Measurements from ENCODE around the gene CLDN14.
A peak's percentile ranks its signal among the peaks of the same experiment; 100 is the strongest.

CLDN14 gene

GRCh38 chr21:36461918-36462486, 17.9 kb downstream of the CLDN14 start:
- no peak overlapping the region for H2AK5ac ChIP-seq (ENCODE audit: low read length)
- no peak overlapping the region for H4K91ac ChIP-seq (ENCODE audit: low read depth, low read length)
- no peak overlapping the region for H2BK12ac ChIP-seq (ENCODE audit: low read length)
- no peak overlapping the region for H3K18ac ChIP-seq (ENCODE audit: low read length)
- DNase-seq = peak; percentile 34 to 41
- H3K79me2 ChIP-seq (ENCODE audit: control insufficient read depth, insufficient read depth, low read length, poor library complexity) = no peaks in the 10 kb centered on the region
- no peak overlapping the region for H2BK120ac ChIP-seq (ENCODE audit: insufficient read depth, low read length, poor library complexity)
- no CpG with 5 or more reads among the region's 14 CpGs for WGBS (ENCODE audit: extremely low coverage, insufficient coverage, insufficient read length)
- H2BK5ac ChIP-seq (ENCODE audit: low read depth, low read length, poor library complexity) = no peak overlapping the region
- no peak overlapping the region for H3K14ac ChIP-seq (ENCODE audit: low read length)
- no peak overlapping the region for H3K4me2 ChIP-seq (ENCODE audit: low read length)
- H3K9me3 ChIP-seq (ENCODE audit: insufficient read depth, low read depth, low read length) = no peaks in the 10 kb centered on the region
- H3K27me3 ChIP-seq (ENCODE audit: insufficient read depth, low read length) = no peaks in the 10 kb centered on the region
- no peaks in the 10 kb centered on the region for H3K4me1 ChIP-seq (ENCODE audit: control insufficient read depth in 1 of 2, insufficient read depth in 2 of 2, low read length in 2 of 2)
- no peak overlapping the region for H2AFZ ChIP-seq (ENCODE audit: insufficient read depth, low read length, poor library complexity)
- no peaks in the 10 kb centered on the region for H3K79me1 ChIP-seq (ENCODE audit: low read length)
- no peaks in the 10 kb centered on the region for H3K36me3 ChIP-seq (ENCODE audit: control insufficient read depth in 1 of 2, insufficient read depth in 2 of 2, low read length in 2 of 2)
- no peak overlapping the region for H3K4me3 ChIP-seq (ENCODE audit: low read depth, low read length)
- no peak overlapping the region for H3K27ac ChIP-seq (ENCODE audit: low read depth, low read length)
- H4K8ac ChIP-seq (ENCODE audit: low read depth, low read length) = no peak overlapping the region
- no peak overlapping the region for H3K4ac ChIP-seq (ENCODE audit: low read depth, low read length)
- no peak overlapping the region for H4K12ac ChIP-seq (ENCODE audit: low read depth, low read length)
- no peak overlapping the region for H3K9ac ChIP-seq (ENCODE audit: low read length)
- H3K23ac ChIP-seq (ENCODE audit: low read length) = no peak overlapping the region

- H3K23ac ChIP-seq (ENCODE audit: low read length) = no peak overlapping the region
- no peak overlapping the region for H2AK5ac ChIP-seq (ENCODE audit: low read length)
- no peaks in the 10 kb centered on the region for H3K9me3 ChIP-seq (ENCODE audit: insufficient read depth, low read depth, low read length)
- H3K9ac ChIP-seq (ENCODE audit: low read length) = no peak overlapping the region
- no peaks in the 10 kb centered on the region for H3K4me1 ChIP-seq (ENCODE audit: control insufficient read depth in 1 of 2, insufficient read depth in 2 of 2, low read length in 2 of 2)
- no peak overlapping the region for H2AFZ ChIP-seq (ENCODE audit: insufficient read depth, low read length, poor library complexity)
- H4K8ac ChIP-seq (ENCODE audit: low read depth, low read length) = no peak overlapping the region
- no peaks in the 10 kb centered on the region for H3K79me2 ChIP-seq (ENCODE audit: control insufficient read depth, insufficient read depth, low read length, poor library complexity)
- no peak overlapping the region for H2BK120ac ChIP-seq (ENCODE audit: insufficient read depth, low read length, poor library complexity)
- no peak overlapping the region for H4K91ac ChIP-seq (ENCODE audit: low read depth, low read length)
- no peaks in the 10 kb centered on the region for H3K36me3 ChIP-seq (ENCODE audit: control insufficient read depth in 1 of 2, insufficient read depth in 2 of 2, low read length in 2 of 2)
- no peak overlapping the region for H2BK12ac ChIP-seq (ENCODE audit: low read length)
- DNase-seq = no peak
- H3K27me3 ChIP-seq (ENCODE audit: insufficient read depth, low read length) = no peaks in the 10 kb centered on the region
- WGBS (ENCODE audit: extremely low coverage, insufficient coverage, insufficient read length) = no CpG with 5 or more reads among the region's 34 CpGs
- no peaks in the 10 kb centered on the region for H3K79me1 ChIP-seq (ENCODE audit: low read length)
- H3K27ac ChIP-seq (ENCODE audit: low read depth, low read length) = no peak overlapping the region
- H3K4ac ChIP-seq (ENCODE audit: low read depth, low read length) = no peak overlapping the region
- no peak overlapping the region for H4K12ac ChIP-seq (ENCODE audit: low read depth, low read length)
- no peak overlapping the region for H3K4me3 ChIP-seq (ENCODE audit: low read depth, low read length)
- no peak overlapping the region for H3K14ac ChIP-seq (ENCODE audit: low read length)
- H3K18ac ChIP-seq (ENCODE audit: low read length) = no peak overlapping the region
- H3K4me2 ChIP-seq (ENCODE audit: low read length) = no peak overlapping the region
- no peak overlapping the region for H2BK5ac ChIP-seq (ENCODE audit: low read depth, low read length, poor library complexity)
These were observed 18.5 kb downstream of the CLDN14 start for GRCh38 chr21:36461277-36461917.

- Histone ChIP-seq H3K27me3 (ENCODE audit: insufficient read depth, low read length) (no peaks in the 10 kb centered on the region), H3K4me3 (ENCODE audit: low read depth, low read length) (no peak overlapping the region), H3K36me3 (ENCODE audit: control insufficient read depth in 1 of 2, insufficient read depth in 2 of 2, low read length in 2 of 2) (no peaks in the 10 kb centered on the region), H4K12ac (ENCODE audit: low read depth, low read length) (no peak overlapping the region), H2BK12ac (ENCODE audit: low read length) (no peak overlapping the region), H3K4me2 (ENCODE audit: low read length) (no peak overlapping the region), H3K14ac (ENCODE audit: low read length) (no peak overlapping the region), H3K79me2 (ENCODE audit: control insufficient read depth, insufficient read depth, low read length, poor library complexity) (no peaks in the 10 kb centered on the region), H3K23ac (ENCODE audit: low read length) (no peak overlapping the region), H2AK5ac (ENCODE audit: low read length) (no peak overlapping the region), H3K4ac (ENCODE audit: low read depth, low read length) (no peak overlapping the region), H3K4me1 (ENCODE audit: control insufficient read depth in 1 of 2, insufficient read depth in 2 of 2, low read length in 2 of 2) (no peaks in the 10 kb centered on the region), H3K9me3 (ENCODE audit: insufficient read depth, low read depth, low read length) (peaks cover 1% of the 10 kb centered on the region), H4K91ac (ENCODE audit: low read depth, low read length) (no peak overlapping the region), H2AFZ (ENCODE audit: insufficient read depth, low read length, poor library complexity) (no peak overlapping the region), H3K79me1 (ENCODE audit: low read length) (no peaks in the 10 kb centered on the region), H3K27ac (ENCODE audit: low read depth, low read length) (no peak overlapping the region), H2BK120ac (ENCODE audit: insufficient read depth, low read length, poor library complexity) (no peak overlapping the region), H2BK5ac (ENCODE audit: low read depth, low read length, poor library complexity) (no peak overlapping the region), H3K9ac (ENCODE audit: low read length) (no peak overlapping the region), H3K18ac (ENCODE audit: low read length) (no peak overlapping the region), H4K8ac (ENCODE audit: low read depth, low read length) (no peak overlapping the region)
- no CpG with 5 or more reads among the region's 16 CpGs for WGBS (ENCODE audit: extremely low coverage, insufficient coverage, insufficient read length)
- no peak for DNase-seq
These were observed 19.1 kb downstream of the CLDN14 start for GRCh38 chr21:36460866-36461265.

GRCh38 chr21:36459098-36459497, 20.8 kb downstream of the CLDN14 start:
- no peak overlapping the region for H3K27ac ChIP-seq (ENCODE audit: low read depth, low read length)
- DNase-seq = no peak
- no peak overlapping the region for H2BK120ac ChIP-seq (ENCODE audit: insufficient read depth, low read length, poor library complexity)
- H3K9me3 ChIP-seq (ENCODE audit: insufficient read depth, low read depth, low read length) = peaks cover 1% of the 10 kb centered on the region
- no CpG with 5 or more reads among the region's 6 CpGs for WGBS (ENCODE audit: extremely low coverage, insufficient coverage, insufficient read length)
- H3K79me1 ChIP-seq (ENCODE audit: low read length) = no peaks in the 10 kb centered on the region
- H2AK5ac ChIP-seq (ENCODE audit: low read length) = no peak overlapping the region
- H2BK12ac ChIP-seq (ENCODE audit: low read length) = no peak overlapping the region
- no peaks in the 10 kb centered on the region for H3K36me3 ChIP-seq (ENCODE audit: control insufficient read depth in 1 of 2, insufficient read depth in 2 of 2, low read length in 2 of 2)
- H3K4me1 ChIP-seq (ENCODE audit: control insufficient read depth in 1 of 2, insufficient read depth in 2 of 2, low read length in 2 of 2) = no peaks in the 10 kb centered on the region
- no peak overlapping the region for H3K18ac ChIP-seq (ENCODE audit: low read length)
- no peak overlapping the region for H3K4me3 ChIP-seq (ENCODE audit: low read depth, low read length)
- no peak overlapping the region for H3K4me2 ChIP-seq (ENCODE audit: low read length)
- no peak overlapping the region for H2BK5ac ChIP-seq (ENCODE audit: low read depth, low read length, poor library complexity)
- no peak overlapping the region for H2AFZ ChIP-seq (ENCODE audit: insufficient read depth, low read length, poor library complexity)
- H3K9ac ChIP-seq (ENCODE audit: low read length) = no peak overlapping the region
- no peaks in the 10 kb centered on the region for H3K27me3 ChIP-seq (ENCODE audit: insufficient read depth, low read length)
- no peak overlapping the region for H3K14ac ChIP-seq (ENCODE audit: low read length)
- no peak overlapping the region for H3K4ac ChIP-seq (ENCODE audit: low read depth, low read length)
- H3K79me2 ChIP-seq (ENCODE audit: control insufficient read depth, insufficient read depth, low read length, poor library complexity) = no peaks in the 10 kb centered on the region
- no peak overlapping the region for H4K8ac ChIP-seq (ENCODE audit: low read depth, low read length)
- no peak overlapping the region for H3K23ac ChIP-seq (ENCODE audit: low read length)
- H4K12ac ChIP-seq (ENCODE audit: low read depth, low read length) = no peak overlapping the region
- H4K91ac ChIP-seq (ENCODE audit: low read depth, low read length) = no peak overlapping the region
